Activated naive CD4-positive, alpha-beta T cell (primary cell): ENCODE measurements around the gene PRDX5.
"Not testable (repeated sequence)": the region's sequence is repeated elsewhere in the genome, so short reads cannot be mapped to it uniquely, and the experiment has no call there.

Experiments
- DNase-seq, 4 experiments: peaks; one replicate each; lab custom pipeline; 2025; lab: John Stamatoyannopoulos, UW

The PRDX5 gene

DNA sequence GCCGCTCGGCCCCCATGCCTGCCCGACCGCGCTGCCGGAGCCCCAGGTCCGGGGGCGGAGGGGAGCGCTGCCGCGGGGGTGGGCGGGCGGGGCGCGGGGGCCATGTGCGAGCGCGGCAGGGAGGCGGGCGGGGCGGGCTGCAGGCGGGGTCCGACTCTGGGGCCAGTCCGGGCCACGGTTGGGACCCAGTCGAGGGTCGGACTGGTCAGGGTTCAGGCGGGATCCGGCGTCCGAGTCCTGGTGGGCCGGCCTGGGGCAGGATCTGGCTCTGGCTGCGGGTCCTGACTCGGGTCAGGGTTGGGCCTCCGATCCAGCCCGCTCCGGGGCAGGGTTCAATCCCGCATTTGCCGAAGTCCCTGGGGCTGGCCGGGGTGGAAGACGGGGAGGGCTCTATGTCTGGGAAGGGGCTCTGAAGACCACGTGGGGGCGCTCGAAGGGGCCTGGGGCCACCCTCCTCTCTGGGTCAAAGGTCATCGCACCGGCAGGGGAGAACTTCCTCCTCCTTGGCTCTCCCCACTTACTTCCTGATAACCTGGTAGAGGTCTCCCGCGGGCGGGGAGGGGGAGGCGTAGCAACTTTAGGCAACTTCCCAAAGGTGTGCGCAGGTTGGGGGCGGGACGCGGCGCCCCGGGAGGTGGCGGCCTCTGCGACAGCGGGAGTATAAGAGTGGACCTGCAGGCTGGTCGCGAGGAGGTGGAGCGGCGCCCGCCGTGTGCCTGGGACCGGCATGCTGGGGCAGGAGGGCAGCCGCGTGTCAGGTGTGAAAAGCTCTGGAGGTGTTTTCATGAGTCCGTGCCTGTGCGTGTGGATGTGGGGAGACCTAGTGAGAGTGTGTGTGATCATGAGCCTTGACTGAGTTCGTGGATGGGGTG lies 12.0 kb upstream of the PRDX5 start:
- peak in 3 of 4 experiments; percentile 37 to 60 (median 46) for DNase-seq

DNA sequence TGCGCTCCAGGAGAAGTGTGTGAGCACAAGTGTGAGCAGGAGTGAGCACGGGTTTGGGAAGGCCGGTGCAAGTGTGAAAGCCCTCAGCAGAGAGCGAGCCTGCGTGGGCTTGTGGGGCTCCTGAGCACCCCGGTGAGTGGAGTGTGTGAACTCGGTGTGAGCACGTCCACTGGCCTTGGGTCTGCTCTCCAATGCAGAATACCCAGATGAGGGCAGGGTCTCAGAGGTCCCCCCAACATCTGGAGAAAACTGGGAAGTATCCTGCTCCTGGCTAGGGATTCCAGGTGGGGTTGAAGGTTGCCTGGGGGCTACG lies 11.4 kb upstream of the PRDX5 start:
- no peak for DNase-seq

DNA sequence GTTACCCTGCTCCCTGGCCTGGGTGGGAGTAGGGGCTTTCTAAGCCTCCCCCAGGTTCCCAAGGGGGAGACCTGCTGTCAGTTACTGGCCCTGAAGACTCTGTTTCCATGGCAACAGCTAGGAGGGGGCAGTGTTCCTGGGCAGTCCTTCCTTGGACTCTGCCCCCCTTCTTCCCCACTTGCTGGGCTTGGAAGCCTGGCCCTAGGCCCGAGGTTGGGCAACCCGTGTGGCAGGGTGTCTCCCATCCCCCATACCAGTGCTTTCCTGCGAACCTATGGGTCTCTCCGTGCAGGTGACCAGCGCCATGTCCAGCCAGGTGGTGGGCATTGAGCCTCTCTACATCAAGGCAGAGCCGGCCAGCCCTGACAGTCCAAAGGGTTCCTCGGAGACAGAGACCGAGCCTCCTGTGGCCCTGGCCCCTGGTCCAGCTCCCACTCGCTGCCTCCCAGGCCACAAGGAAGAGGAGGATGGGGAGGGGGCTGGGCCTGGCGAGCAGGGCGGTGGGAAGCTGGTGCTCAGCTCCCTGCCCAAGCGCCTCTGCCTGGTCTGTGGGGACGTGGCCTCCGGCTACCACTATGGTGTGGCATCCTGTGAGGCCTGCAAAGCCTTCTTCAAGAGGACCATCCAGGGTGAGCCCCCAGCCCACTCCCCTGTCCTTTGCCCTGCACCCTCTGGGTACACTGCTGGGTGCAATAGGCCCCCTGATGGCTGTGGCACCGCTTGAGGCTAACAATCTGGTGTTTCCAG lies 10.9 kb upstream of the PRDX5 start:
- no peak for DNase-seq

DNA sequence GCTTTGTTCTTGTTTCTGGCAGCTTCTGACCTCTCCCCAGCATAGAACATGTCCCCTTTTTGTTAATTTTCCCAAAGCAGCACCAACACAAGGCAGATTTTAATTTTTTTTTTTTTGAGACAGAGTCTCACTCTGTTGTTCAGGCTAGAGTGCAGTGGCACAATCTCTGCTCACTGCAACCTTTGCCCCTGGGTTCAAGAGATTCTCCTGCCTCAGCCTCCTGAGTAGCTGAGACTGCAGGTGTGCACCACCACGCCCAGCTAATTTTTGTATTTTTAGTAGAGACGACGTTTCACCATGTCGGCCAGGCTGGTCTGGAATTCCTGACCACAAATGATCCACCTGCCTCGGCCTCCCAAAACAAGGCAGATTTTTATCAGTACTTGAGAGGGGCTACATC lies 10.1 kb upstream of the PRDX5 start:
- not testable (repeated sequence) for DNase-seq

DNA sequence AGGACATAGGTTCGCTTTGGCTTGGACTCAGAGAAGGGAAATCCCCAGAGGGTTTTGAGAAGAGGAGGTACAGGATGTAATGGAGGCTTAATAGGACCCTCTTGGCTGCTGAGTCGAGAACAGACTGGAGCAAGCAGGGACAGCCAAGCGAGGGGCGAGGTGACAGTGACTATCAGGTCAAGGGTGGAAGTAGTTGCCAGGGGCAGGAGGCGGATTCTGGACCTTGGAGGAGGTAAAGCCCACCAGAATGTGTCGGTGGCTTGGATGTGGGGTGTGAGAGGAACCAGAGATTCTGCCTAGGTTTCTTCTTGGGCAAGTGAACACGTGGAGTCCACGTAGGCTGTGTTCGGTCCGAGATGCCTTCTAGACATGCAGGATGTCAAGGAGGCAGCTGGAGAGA lies 5.0 kb upstream of the PRDX5 start:
- DNase-seq = no peak

DNA sequence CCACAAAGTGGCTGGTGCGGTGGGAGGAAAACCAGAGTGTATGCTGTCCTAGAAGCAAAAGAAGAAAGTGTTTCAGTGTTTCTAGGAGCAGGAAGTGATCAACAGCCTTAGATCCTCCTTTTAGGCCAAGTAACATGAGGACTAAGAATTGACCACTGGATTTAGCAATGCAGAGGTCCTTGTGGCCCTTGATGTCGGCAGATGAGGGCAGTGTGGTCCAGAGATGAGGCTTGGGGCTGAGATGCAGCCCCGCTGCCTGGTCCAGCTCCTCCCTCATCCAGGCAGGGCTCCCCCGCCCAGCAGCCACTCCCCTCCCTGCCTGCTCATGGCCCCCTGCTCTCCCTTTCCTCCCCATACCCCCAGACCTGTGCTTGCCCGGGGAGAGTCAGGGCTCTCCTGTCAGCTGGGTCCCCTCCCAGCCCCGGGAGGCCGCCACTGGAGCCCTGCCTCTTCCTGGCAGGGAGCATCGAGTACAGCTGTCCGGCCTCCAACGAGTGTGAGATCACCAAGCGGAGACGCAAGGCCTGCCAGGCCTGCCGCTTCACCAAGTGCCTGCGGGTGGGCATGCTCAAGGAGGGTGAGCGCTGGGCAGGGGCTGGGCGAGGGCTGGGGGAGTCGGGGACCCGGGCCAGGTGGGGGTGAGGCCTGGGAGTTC lies 4.3 kb upstream of the PRDX5 start:
- DNase-seq = no peak

DNA sequence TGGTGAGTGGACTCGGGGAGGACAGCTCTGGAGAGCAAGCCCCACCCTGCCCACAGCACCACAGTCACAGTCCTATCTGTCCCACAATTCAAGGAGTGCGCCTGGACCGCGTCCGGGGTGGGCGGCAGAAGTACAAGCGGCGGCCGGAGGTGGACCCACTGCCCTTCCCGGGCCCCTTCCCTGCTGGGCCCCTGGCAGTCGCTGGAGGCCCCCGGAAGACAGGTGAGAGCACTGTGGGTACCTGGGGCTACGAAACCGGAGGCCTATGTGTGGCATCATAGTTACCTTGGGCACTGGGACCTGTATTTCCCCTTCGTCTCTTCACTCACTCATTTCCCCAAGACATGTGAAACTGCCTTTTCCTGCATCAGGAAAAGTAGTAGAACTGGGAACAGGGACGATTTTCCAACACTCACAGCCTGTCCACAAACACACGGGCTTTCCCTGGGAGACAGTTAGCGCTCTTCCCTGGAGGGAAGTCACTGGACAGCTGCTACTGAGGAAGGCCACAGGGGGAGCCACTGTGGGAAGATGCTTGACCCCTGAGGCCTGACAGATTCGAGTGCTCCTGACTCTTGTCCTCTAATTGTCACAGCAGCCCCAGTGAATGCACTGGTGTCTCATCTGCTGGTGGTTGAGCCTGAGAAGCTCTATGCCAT lies 3.6 kb upstream of the PRDX5 start:
- DNase-seq = no peak

DNA sequence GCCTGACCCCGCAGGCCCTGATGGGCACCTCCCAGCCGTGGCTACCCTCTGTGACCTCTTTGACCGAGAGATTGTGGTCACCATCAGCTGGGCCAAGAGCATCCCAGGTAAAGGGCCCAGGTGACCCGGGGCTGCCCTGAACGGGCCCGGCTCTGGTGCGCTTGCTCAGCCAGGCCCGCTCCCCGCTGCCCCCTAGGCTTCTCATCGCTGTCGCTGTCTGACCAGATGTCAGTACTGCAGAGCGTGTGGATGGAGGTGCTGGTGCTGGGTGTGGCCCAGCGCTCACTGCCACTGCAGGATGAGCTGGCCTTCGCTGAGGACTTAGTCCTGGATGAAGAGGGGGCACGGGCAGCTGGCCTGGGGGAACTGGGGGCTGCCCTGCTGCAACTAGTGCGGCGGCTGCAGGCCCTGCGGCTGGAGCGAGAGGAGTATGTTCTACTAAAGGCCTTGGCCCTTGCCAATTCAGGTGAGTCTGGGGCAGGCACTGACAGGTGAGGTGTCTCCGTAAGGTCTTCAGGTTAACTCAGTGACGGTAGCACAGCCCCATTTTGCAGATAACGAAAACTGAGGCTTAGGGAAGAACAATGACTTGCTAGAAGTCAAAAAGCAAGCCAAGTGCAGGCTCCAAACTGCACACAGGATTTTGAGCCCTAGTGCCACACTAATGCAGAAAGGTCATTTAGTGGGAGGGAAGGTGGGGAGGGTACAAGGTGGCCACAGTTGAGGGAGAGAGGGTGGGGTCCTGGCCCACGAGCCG lies 2.9 kb upstream of the PRDX5 start:
- DNase-seq = no peak

DNA sequence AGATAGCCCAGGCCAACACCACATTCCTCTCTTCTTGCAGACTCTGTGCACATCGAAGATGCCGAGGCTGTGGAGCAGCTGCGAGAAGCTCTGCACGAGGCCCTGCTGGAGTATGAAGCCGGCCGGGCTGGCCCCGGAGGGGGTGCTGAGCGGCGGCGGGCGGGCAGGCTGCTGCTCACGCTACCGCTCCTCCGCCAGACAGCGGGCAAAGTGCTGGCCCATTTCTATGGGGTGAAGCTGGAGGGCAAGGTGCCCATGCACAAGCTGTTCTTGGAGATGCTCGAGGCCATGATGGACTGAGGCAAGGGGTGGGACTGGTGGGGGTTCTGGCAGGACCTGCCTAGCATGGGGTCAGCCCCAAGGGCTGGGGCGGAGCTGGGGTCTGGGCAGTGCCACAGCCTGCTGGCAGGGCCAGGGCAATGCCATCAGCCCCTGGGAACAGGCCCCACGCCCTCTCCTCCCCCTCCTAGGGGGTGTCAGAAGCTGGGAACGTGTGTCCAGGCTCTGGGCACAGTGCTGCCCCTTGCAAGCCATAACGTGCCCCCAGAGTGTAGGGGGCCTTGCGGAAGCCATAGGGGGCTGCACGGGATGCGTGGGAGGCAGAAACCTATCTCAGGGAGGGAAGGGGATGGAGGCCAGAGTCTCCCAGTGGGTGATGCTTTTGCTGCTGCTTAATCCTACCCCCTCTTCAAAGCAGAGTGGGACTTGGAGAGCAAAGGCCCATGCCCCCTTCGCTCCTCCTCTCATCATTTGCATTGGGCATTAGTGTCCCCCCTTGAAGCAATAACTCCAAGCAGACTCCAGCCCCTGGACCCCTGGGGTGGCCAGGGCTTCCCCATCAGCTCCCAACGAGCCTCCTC lies 2.0 kb upstream of the PRDX5 start:
- DNase-seq = not testable (repeated sequence)

DNA sequence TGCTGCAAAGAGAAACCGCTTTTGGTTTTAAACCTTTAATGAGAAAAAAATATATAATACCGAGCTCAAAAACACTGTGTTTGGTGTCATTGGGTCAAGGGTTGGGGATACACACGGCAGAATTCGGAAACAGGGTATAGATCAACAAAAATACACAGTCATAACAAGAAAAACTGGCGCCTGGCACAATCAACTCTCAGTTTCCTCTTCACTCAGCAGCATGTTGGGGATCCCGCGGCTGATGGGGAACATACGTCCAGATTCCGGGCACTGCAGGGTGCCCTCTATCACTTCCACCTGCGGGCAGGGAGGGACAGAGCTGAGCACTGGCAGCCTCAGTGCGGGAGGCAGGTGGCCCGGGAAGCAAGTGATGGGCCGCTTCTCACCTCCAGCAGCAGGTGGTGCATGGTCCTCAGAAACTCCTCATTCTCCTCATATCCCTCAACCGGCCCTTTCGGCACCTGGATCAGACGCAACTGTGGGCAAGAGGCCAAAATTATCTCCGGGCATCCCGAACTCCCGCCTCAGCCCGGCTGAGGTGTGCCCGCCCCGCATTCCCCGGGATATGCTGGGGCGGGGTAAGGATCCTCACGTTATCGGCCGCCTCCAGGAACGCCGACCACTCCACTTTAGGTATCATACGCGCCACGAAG lies 1.1 kb upstream of the PRDX5 start:
- peak in 1 of 4 experiments; percentile 44 for DNase-seq

DNA sequence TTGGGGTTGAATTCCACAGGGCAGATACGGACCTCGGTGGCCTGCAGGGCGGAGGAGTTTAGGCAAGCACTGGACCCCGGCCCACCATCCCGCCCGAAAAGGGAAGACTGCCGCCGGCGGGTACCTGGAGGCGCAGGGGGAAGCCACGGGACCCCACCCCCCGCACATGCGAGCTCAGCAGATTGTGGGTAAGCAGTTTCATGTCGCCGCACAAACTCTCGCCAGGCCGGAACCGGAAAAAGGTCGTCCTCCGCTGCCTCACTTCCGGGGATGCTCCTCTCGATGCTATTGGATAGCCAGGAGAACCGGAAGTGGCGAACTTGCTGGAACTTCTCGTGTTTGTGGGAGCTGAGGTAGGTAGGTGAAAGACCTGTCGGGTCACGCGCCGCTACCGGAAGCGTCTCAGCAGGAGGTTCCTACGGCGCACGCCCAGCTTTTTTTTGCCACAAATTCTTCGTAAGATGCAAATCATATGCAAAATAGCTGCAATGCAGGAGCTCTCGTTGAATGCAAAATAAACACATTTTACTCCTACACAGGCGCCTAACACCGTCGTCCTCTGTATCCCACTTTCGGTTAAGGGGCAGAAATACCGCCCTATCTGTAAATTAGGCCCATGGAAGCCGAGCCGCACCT lies 478 bp upstream of the PRDX5 start, which contains the start of gene TRMT112:
Gene TRMT112, minus strand, starts transcription at position 235 of the 636 bp plus-strand sequence. Its CDS starts 33 bp downstream, at position 202.
- peak; percentile 81 to 91 (median 86) for DNase-seq

DNA sequence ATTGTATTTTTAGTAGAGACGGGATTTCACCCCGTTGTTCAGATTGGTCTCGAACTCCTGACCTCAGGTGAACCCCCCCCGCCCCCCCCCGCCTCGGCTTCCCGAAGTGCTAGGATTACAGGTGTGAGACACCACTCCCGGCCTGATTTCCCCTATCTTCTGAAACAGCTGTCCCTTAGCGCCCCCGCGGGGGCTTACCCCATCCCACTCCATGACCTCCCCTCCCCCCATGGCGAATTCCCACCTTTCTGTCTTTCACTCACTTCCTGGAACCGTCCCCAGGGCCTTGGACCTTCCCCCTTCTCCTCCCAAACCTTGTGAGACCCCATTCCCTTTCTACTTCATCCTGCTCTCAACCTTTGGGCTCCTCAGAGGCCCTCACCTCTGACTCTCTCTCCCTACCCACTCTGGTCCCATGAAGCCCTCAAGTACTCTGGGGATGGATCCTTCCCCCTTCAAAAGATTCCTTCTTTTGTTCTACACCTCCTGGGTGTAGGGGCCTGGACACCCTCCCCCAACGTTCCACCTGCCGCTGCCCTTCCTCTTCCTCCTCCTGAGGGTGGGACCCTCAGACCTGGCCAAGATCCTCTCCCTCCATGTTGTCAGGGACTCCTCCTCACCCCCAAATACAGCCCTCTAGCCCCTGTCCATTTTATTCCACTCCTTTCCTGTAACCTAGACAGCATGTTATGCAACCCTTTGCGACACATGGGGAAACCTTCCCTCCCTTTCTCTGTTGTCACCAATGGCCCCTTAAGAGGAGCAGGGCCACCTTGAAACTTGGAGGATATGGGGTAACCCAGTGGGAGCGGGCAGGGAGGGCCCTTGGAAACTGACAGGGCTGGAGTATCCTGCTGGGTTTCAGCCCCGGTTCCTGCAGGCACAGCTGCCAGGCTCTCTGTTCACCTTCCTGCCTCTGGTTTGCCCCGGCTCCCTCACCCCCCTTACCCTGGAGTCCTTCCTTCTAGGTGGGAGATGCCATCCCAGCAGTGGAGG lies 1.1 kb downstream of the PRDX5 start:
- DNase-seq = no peak

DNA sequence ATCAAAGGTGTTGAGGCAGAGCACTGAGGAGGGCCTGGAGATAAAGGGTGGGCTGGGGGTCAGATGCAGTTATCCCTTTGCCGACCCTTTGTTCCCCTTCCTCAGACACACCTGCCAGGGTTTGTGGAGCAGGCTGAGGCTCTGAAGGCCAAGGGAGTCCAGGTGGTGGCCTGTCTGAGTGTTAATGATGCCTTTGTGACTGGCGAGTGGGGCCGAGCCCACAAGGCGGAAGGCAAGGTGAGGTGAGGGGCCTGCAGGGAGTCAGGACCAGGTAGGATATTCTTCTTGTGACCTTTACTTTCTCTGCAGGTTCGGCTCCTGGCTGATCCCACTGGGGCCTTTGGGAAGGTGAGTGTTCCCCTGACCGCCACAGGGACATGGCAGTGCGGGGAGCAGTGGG lies 2.6 kb downstream of the PRDX5 start:
- no peak for DNase-seq

DNA sequence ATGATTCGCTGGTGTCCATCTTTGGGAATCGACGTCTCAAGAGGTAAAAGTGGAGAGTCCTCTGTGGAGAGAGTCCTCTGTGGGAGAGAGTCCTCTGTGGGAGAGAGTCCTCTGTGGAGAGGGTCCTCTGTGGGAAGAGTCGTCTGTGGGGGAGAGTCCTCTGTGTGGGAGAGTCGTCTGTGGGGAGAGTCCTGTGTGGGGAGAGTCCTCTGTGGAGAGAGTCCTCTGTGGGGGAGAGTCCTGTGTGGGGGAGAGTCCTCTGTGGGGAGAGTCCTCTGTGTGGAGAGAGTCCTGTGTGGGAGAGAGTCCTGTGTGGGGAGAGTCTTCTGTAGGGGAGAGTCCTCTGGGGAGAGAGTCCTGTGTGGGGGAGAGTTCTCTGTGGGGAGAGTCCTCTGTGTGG lies 3.1 kb downstream of the PRDX5 start:
- no peak for DNase-seq

DNA sequence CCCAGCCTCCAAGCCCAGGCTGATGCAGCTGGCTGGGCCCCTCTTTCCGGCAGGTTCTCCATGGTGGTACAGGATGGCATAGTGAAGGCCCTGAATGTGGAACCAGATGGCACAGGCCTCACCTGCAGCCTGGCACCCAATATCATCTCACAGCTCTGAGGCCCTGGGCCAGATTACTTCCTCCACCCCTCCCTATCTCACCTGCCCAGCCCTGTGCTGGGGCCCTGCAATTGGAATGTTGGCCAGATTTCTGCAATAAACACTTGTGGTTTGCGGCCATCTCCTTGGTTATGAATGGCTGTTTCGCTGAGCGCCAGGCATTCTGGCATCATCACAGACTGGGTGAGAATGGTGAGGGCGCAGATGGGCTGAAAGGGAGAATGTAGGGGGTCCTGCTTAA lies 3.6 kb downstream of the PRDX5 start:
- no peak for DNase-seq

DNA sequence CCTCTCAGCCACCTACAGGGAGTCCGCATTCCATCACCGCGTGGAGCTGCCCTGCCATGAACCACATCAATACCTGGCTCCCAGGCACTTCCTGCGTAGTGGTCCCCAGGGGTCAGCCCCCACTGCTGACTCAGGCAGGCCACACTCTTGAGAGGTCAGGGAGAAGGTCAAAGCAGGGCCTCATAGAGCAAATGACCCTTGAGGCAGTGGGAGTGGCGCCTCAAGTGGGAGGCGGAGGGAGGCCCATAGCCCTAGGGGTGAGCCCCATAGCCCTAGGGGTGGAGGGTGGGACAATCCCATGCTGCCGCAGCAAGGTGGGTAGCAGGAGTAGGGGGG lies 5.0 kb downstream of the PRDX5 start:
- DNase-seq = no peak

DNA sequence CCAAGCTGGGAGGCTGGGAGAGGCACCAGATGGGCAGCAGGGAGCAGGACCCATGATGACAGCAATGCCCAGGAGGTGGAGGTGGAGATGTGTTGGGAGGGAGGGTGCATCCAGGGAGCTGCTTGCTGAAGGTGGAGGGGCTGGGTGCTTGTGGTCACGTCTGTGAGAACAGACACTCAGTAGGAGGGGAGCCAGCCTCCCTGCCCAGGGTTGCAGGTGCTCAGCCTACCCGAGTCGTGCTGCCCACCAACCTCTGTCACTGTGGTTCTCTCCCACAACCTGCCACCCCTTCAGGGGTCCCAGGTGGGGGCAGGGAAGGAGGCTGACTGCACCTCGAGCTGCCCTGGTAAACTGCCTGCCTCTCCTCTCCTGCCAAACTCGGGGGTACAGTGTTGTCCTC lies 5.5 kb downstream of the PRDX5 start:
- no peak for DNase-seq

DNA sequence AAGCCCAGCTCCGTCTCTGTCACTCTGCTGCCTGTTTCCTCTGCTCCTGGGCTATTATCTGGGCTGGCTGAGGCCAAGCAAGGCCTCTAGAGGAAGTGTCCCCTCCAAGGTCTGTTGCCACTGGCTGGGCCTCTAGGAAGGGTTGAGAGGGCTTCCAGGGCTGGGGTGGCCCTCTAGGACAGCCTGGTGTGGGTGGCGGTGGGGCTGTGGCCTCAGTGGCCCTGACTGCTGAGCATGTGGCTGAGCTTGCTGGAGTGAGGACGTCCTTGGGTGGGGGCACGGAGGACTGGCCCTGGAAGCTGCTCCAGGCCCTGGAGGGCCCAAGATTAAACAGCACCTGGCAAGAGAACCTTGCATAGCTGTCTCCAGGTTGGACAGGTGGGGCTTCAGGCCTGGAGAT lies 6.1 kb downstream of the PRDX5 start:
- not testable (repeated sequence) for DNase-seq
